GM23338 (cell line): ENCODE data around the gene TM6SF1. TPM values are rescaled to one million over a fixed set of nuclear protein-coding genes. Genes with fewer than 3 reads are reported as not detected.

Experiments
- ATAC-seq: fragments of 200-7000 bp; cut with Tn5 transposase; 3 replicates; pipeline ENCODE4 v1.9.1; 2020
- DNase-seq: peaks from one replicate; pipeline ENCODE4 v3.0.0-alpha.2; 2015; ENCODE audit warnings: low spot score
- H2AFZ ChIP-seq: fragments of 200-600 bp; sonication (generic); 2 replicates; pipeline ENCODE4 v1.8.0; 2016; ENCODE audit warnings: antibody characterized with exemption, mild to moderate bottlenecking, moderate library complexity
- H3F3A ChIP-seq: fragments of 200-600 bp; sonication (generic); replicated peaks from 2 replicates; pipeline ENCODE4 v1.8.0; 2017; ENCODE audit warnings: antibody characterized with exemption, mixed run types, low read depth
- H3K27ac ChIP-seq: fragments of 200-600 bp; sonication (generic); 2 replicates; pipeline ENCODE4 v1.6.1; 2016; ENCODE audit warnings: low read depth
- H3K27me3 ChIP-seq: fragments of 200-600 bp; sonication (generic); 2 replicates; pipeline ENCODE4 v1.8.0; 2016; ENCODE audit warnings: mild to moderate bottlenecking, mixed run types, moderate library complexity; ENCODE audit not compliant: insufficient read depth
- H3K36me3 ChIP-seq: fragments of 200-600 bp; sonication (generic); 2 replicates; pipeline ENCODE4 v1.8.0; 2016; ENCODE audit warnings: mild to moderate bottlenecking; ENCODE audit not compliant: insufficient read depth
- H3K4me1 ChIP-seq: fragments of 200-600 bp; sonication (generic); 2 replicates; pipeline ENCODE4 v1.8.0; 2016; ENCODE audit warnings: mild to moderate bottlenecking, moderate library complexity; ENCODE audit not compliant: insufficient read depth
- H3K4me2 ChIP-seq: fragments of 200-600 bp; sonication (generic); 2 replicates; pipeline ENCODE4 v1.7.1; 2017; ENCODE audit warnings: mixed run types
- H3K4me3 ChIP-seq: fragments of 200-600 bp; sonication (generic); 2 replicates; pipeline ENCODE4 v1.6.1; 2016; ENCODE audit warnings: mixed run types
- H3K79me2 ChIP-seq: fragments of 200-600 bp; sonication (generic); replicated peaks from 2 replicates; pipeline ENCODE4 v1.8.0; 2017; ENCODE audit warnings: mild to moderate bottlenecking; ENCODE audit not compliant: insufficient read depth
- H3K9me2 ChIP-seq: fragments of 200-600 bp; sonication (generic); 2 replicates; pipeline ENCODE4 v1.8.0; 2017; ENCODE audit not compliant: insufficient read depth
- H4K20me1 ChIP-seq: fragments of 200-600 bp; sonication (generic); replicated peaks from 2 replicates; pipeline ENCODE4 v1.8.0; 2017; ENCODE audit warnings: mild to moderate bottlenecking; ENCODE audit not compliant: insufficient read depth
- H3K27ac Mint-ChIP-seq: 2 replicates; pipeline ENCODE4 v1.8.0; 2020; ENCODE audit warnings: inconsistent platforms, mild to moderate bottlenecking, moderate library complexity, mixed read lengths
- H3K27me3 Mint-ChIP-seq: 3 replicates; pipeline ENCODE4 v1.8.0; 2022; ENCODE audit warnings: low read depth, mild to moderate bottlenecking, moderate library complexity, mixed read lengths, inconsistent platforms; ENCODE audit not compliant: insufficient read depth, poor library complexity
- H3K36me3 Mint-ChIP-seq: 3 replicates; pipeline ENCODE4 v1.8.0; 2021; ENCODE audit warnings: low read depth, mild to moderate bottlenecking, inconsistent platforms, moderate library complexity, mixed read lengths
- H3K4me1 Mint-ChIP-seq: 3 replicates; pipeline ENCODE4 v1.8.0; 2020; ENCODE audit warnings: mild to moderate bottlenecking, inconsistent platforms, mixed read lengths
- H3K4me3 Mint-ChIP-seq: 3 replicates; pipeline ENCODE4 v1.8.0; 2021; ENCODE audit warnings: moderate library complexity, mild to moderate bottlenecking, inconsistent platforms, mixed read lengths
- H3K9me3 Mint-ChIP-seq: 3 replicates; pipeline ENCODE4 v1.8.0; 2020; ENCODE audit warnings: moderate library complexity, mild to moderate bottlenecking, inconsistent platforms, mixed read lengths
- CREB1 ChIP-seq: fragments of 250-450 bp; sonication (Bioruptor Pico); IDR thresholded peaks from 2 replicates; pipeline ENCODE4 v1.5.0; 2020; ENCODE audit warnings: low read depth, mild to moderate bottlenecking, moderate library complexity
- EZH2phosphoT487 ChIP-seq: fragments of 200-600 bp; sonication (generic); IDR thresholded peaks from one replicate; pipeline ENCODE4 v1.8.1; 2018; ENCODE audit warnings: antibody characterized with exemption; ENCODE audit not compliant: unreplicated experiment
- JUNB ChIP-seq: IDR thresholded peaks from one replicate; pipeline ENCODE4 v1.6.1; 2016; ENCODE audit warnings: antibody characterized with exemption; ENCODE audit not compliant: unreplicated experiment
- NANOG ChIP-seq: IDR thresholded peaks from 2 replicates; pipeline ENCODE4 v1.6.1; 2016; ENCODE audit warnings: antibody characterized with exemption, borderline replicate concordance
- POLR2AphosphoS5 ChIP-seq: IDR thresholded peaks from 2 replicates; pipeline ENCODE4 v1.6.1; 2016; ENCODE audit warnings: antibody characterized with exemption, low read depth
- REST ChIP-seq: IDR thresholded peaks from one replicate; pipeline ENCODE4 v1.6.1; 2018; ENCODE audit warnings: antibody characterized with exemption; ENCODE audit not compliant: unreplicated experiment
- ZNF114 ChIP-seq: fragments of 250-450 bp; sonication (Bioruptor Pico); IDR thresholded peaks from 2 replicates; pipeline ENCODE4 v1.5.0; 2020; ENCODE audit warnings: mild to moderate bottlenecking, moderate library complexity
- ZNF331 ChIP-seq: fragments of 250-450 bp; sonication (Bioruptor Pico); IDR thresholded peaks from 2 replicates; pipeline ENCODE4 v1.5.0; 2020; ENCODE audit warnings: low read depth, mild to moderate bottlenecking, moderate library complexity
- ZNF462 ChIP-seq: fragments of 250-450 bp; sonication (Bioruptor Pico); IDR thresholded peaks from 2 replicates; pipeline ENCODE4 v1.5.0; 2020; ENCODE audit warnings: mild to moderate bottlenecking, moderate library complexity
- polyA plus RNA-seq: library from polyadenylated mRNA; unstranded; fragments of >200 nt; fragmentation: Nextera tagmentation; extraction: Ambion mirVana; gene quantifications from 2 replicates; pipeline ENCODE4 v1.2.1, GENCODE V29; 2016
- total RNA-seq: library from RNA; depleted of rRNA; stranded (reverse); fragments of >200 nt; shearing (Covaris generic); gene quantifications from 2 replicates; pipeline ENCODE4 v1.2.3, GENCODE V29; 2014
- TF ChIP-seq, protein P1 (sequence below): IDR thresholded peaks from 2 replicates; pipeline ENCODE4 v1.6.1; 2016; ENCODE audit warnings: antibody characterized with exemption

TM6SF1 gene
- total and polyA plus RNA-seq, 2 experiments from 2014 or later: 0.80 to 1.5 TPM

GRCh38 chr15:83098079-83098478 lies 9.4 kb upstream of the TM6SF1 start:
- no peak for TF ChIP-seq REST
- TF ChIP-seq NANOG: no peak
- no peak for TF ChIP-seq EZH2phosphoT487
- TF ChIP-seq, protein P1, sequence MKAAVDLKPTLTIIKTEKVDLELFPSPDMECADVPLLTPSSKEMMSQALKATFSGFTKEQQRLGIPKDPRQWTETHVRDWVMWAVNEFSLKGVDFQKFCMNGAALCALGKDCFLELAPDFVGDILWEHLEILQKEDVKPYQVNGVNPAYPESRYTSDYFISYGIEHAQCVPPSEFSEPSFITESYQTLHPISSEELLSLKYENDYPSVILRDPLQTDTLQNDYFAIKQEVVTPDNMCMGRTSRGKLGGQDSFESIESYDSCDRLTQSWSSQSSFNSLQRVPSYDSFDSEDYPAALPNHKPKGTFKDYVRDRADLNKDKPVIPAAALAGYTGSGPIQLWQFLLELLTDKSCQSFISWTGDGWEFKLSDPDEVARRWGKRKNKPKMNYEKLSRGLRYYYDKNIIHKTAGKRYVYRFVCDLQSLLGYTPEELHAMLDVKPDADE: no peak
- TF ChIP-seq ZNF331 (CRISPR knock-in tag): no peak
- no peak for TF ChIP-seq ZNF114 (CRISPR knock-in tag)
- TF ChIP-seq POLR2AphosphoS5: no peak
- no peak for TF ChIP-seq JUNB
- no peak for TF ChIP-seq CREB1 (CRISPR knock-in tag)
- no peak for TF ChIP-seq ZNF462 (CRISPR knock-in tag)
- H3K27me3 Mint-ChIP-seq: peaks cover 9% of the 10 kb centered on the region

More at GRCh38 chr15:83098079-83098478, 9.4 kb upstream of the TM6SF1 start:
- ATAC-seq: no peak
- Mint-ChIP-seq H3K4me1 (peaks cover 4% of the 10 kb centered on the region; the same call in 2 of the 3 replicates), H3K36me3 (no peaks in the 10 kb centered on the region), H3K4me3 (no peak overlapping the region), H3K27ac (no peak overlapping the region), H3K9me3 (no peaks in the 10 kb centered on the region)
- no peaks in the 10 kb centered on the region for H3K27me3 ChIP-seq
- no peaks in the 10 kb centered on the region for H3K36me3 ChIP-seq
- no peaks in the 10 kb centered on the region for H3K9me2 ChIP-seq
- DNase-seq: no peak
- no peak overlapping the region for H3K27ac ChIP-seq
- H3F3A ChIP-seq: no peaks in the 10 kb centered on the region
- no peaks in the 10 kb centered on the region for H4K20me1 ChIP-seq
- H3K4me3 ChIP-seq: no peak overlapping the region
- H3K4me1 ChIP-seq: no peaks in the 10 kb centered on the region
- H3K4me2 ChIP-seq: no peak overlapping the region
- H2AFZ ChIP-seq: no peak overlapping the region
- H3K79me2 ChIP-seq: no peaks in the 10 kb centered on the region
